ENCODE data around the gene IRX2.

GRCh38 chr5:2738156-2738699 lies 13.2 kb downstream of the IRX2 start:
- TF ChIP-seq CTCF (IDR thresholded peaks at IDR 0.05) (no peak), EZH2 (IDR thresholded peaks at IDR 0.05; ENCODE audit: borderline replicate concordance, insufficient read depth, low read depth, low read length, poor library complexity, severe bottlenecking) (no peak)
